HepG2 (cell line): Measurements from ENCODE around the gene SMARCB1.

Experiments used
- SP1 ChIP-seq, 2 experiments: fragments of 450-650 bp in 1 of 2; sonication (generic) in 1 of 2; formaldehyde crosslinking in 1 of 2; IDR thresholded peaks; 2 replicates each; pipeline versions ENCODE4 v1.4.0 to v1.6.1; 2016 to 2020; ENCODE audit warnings: missing genetic modification reagents in 1 of 2
- ZNF816 ChIP-seq: sonication (generic); formaldehyde crosslinking; IDR thresholded peaks from 2 replicates; pipeline ENCODE4 v1.8.0; 2022; ENCODE audit warnings: missing genetic modification reagents, mild to moderate bottlenecking, borderline replicate concordance

- no peak for TF ChIP-seq ZNF816 (CRISPR knock-in tag)
- no peak for TF ChIP-seq SP1 (IDR thresholded peaks at IDR 0.05)
- no peak for TF ChIP-seq SP1 (CRISPR knock-in tag; IDR thresholded peaks at IDR 0.05)
These were observed 35.2 kb upstream of the SMARCB1 start for GRCh38 chr22:23751441-23751996.
